ENCODE data around the gene COQ3.

GRCh38 chr6:99369533-99369932, 24.5 kb downstream of the COQ3 start:
- TF ChIP-seq CTCF (IDR thresholded peaks at IDR 0.05; ENCODE audit: poor library complexity, severe bottlenecking) (no peak), EZH2 (IDR thresholded peaks at IDR 0.05; ENCODE audit: borderline replicate concordance, insufficient read depth, low read length, poor library complexity, severe bottlenecking) (no peak), RAD21 (conservative IDR thresholded peaks at IDR 0.05) (no peak), EP300 (conservative IDR thresholded peaks at IDR 0.05; ENCODE audit: poor library complexity, severe bottlenecking) (no peak), POLR2AphosphoS5 (IDR thresholded peaks at IDR 0.05) (no peak), MXI1 (conservative IDR thresholded peaks at IDR 0.05; ENCODE audit: poor library complexity, severe bottlenecking) (no peak), REST (IDR thresholded peaks at IDR 0.05; ENCODE audit: borderline replicate concordance) (no peak)

All from neural cell (in vitro differentiated cells).